ENCODE data around the gene ADAM8.

The ADAM8 gene

DNA sequence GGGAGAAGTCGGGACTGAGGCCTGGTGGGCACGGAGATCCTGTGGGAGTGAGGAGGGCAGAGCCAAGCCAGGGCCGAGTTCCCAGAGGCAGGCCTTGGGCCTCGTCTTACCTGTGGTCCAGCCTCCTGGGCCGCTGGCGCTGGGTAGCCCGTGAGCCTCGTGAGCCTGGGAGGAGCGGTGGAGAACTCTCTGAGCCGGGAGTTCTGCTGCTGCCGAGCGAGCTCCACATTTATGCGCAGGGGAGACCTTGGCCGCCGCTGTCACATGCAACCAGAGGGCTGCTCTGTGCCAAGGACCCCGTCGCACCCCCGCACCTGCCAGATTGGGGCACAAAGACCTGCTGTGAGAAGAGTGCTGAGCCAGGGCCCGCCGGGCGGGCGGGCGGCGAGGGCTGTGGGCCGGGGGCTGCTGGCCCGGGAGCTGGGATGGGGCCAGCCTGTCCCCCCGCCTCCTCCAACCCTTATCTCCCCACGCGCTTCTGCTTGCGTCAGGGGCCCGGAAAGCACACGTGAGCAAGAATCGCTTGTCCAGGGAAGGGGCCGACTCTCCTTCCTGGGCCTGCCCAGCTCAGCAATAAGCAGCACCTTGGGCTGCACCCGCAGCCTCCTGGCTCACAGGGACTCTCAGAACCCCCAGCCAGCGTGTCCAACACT, 28.9 kb downstream of the ADAM8 start:
- DNase-seq, result no peak

DNA sequence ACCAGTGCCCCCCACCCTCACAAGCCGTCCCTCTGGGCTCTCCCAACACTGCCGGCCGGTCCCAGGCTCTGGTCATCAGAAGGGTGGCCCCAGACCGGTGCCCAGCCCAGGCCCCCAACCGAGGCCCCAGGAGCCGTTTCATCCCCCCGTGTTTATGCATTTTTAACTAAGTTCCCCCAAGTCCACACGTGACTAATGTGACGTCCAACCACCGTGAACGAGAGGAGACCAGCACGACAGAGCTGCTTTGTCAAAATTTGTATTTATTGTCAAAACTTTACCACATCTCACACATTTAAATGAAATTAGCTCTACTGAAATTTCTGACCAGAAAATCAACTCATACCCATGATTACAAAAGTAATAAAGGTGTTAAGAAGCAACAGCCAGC, 30.4 kb downstream of the ADAM8 start:
- DNase-seq, result no peak

DNA sequence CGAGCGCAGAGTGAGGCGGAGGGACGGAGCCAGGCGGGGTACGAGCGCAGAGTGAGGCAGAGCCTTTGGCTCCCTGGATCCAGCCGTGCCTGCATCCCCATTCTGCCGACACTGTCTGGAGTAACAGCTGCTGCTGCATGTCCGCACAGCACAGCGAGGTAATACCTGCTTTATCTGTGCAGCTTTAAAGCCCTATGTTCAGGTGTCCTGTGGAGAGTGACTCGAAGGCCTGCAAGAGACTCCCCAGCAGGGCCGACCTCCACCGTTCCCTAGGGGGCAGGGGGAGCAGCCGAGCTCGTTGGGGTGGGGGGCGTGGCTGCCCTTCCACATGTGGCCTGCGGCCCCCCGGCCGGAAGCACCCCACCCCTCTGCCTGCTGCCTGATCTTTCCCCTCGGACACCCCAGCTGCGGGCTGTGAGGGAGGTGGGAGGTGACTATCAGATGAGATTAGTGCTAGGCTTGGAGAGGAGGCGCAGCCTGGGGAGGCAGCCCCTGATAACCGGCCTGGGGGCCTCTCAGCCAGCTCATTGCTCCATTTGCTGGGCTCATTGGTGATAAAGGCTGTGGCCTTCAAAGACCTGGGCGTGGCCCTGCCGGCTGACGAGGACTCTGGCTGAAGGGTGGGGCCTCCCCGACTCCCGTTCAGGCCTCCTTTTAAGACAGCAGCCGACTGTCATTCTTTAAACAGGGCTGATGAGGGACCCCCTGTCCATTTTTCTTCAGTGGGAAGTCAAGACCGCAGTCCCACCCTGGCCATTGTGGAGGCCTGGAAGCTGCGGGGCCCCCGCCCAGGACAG, 31.0 kb downstream of the ADAM8 start:
- DNase-seq, result no peak

DNA sequence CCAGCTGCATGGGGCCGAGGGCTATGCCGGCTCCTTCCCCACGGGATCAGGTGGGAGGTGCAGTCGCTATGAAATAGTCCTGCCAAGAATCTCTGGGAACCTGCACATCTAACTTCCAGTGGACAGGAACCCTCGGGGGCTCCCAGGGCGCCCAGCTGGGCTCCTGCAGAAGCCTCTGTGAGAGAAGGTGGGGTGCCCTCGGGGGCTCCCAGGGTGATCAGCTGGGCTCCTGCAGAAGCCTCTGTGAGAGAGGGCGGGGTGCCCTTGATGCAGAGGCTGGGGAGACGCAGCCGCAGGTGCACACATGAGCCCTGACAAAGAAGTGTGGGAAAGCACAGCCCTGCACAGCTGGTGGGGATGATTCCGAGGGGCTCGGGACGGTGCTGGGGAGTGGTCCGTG, 33.1 kb downstream of the ADAM8 start:
- no peak for DNase-seq

DNA sequence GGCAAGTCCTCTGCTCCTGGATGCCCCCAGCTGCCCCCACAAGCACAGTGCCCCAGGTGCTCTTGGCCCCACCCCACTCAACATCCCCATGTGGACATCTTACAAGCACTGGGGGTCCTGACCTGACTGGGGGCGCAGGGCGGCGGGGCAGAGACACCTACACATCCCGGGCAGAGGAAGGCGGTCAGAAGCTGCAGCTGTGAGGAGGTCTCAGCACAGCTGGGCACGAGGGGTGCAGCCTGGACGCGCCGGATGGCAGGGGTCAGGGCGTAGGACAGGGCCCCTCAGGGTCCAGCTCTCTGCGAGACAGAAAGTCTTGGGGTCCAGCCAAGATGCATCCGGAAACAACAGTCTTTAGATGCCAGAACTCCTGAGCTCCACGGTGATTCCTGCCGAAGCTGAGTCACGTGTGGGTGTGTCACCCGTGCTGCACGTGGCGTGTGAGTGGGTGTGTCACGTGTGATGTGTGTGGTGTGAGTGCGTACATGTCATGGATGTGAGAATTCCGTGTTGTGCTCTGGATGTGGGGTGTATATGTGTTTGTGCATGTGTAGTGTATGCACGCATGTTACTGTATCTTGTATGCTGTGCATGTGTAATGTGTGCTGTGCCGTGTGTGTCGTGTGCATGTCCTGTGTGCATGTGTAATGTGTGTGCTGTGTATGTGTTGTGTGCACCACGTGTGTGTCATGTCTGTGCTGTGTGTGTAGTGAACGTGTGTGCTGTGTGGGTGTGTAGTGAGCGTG, 33.9 kb downstream of the ADAM8 start:
- DNase-seq, result no peak

DNA sequence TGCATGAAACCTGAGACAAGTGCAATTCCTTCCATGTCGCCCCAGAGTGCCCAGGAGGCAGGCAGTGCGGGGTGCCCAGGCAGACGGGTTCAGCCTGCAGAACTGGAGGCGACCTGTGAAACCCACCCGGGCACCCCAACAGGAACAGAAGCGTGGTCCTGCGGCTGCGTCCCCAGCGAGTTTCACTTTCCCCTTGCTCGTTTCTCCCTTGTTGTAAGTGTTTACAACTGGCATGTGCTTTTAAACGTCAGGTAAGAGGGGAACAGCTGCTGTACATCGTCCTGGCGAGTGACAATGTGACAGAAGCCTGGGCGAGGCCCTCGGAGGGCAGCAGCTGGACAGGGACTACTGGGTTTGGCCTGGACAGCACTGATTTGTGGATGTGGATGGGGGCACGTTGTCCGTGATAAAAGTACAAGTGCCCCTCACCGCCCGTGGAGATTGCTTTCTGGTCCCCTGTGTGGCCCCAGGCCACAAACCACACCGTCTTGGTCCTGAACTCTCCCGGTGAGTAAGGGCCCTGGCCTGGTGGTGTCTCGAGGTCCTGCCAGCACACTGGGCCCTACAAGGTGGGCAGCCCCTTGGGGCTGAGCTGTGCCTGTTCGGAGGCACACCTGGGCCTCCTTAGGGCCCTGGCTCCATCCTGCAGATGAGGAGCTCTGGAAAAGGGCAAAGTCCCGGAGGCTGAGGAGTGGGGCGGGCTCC, 35.0 kb downstream of the ADAM8 start:
- no peak for DNase-seq

DNA sequence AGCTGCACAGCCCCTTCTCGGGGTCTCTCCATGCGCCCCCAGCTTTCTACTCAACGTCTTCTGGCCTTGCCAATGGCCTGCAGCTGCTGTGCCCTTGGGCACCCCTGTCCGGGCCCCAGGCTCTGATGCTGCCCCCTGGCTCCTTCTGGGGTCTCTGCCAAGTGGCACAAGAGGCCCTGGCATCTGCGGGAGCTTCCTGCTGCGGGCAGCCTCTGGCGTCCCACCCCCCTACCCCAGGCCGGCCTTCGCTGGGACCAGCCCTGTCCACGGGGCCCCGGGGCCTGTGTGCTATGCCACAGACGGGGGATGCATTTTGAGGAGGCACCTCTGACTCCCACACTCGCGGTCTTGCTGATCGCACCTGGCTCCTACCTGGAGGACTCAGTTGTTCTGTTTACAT, 36.7 kb downstream of the ADAM8 start:
- DNase-seq, result no peak

DNA sequence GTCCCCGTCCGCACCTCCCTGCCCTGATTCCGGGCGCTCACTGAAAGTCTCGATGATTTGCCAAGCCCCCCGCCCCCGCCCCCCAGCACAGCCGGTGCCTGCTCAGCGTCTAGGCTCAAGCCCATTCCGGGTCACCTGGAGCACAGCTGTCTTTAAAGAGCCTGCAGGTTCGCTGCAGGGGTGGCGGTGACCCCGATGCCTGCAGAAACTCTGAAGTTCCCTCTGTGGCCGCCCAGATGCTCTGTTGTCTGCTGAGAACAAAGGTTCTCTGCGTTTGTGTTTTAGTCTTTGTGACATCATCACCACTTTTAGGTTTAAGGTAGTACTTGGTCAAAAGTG, 38.2 kb downstream of the ADAM8 start:
- DNase-seq, result no peak

DNA sequence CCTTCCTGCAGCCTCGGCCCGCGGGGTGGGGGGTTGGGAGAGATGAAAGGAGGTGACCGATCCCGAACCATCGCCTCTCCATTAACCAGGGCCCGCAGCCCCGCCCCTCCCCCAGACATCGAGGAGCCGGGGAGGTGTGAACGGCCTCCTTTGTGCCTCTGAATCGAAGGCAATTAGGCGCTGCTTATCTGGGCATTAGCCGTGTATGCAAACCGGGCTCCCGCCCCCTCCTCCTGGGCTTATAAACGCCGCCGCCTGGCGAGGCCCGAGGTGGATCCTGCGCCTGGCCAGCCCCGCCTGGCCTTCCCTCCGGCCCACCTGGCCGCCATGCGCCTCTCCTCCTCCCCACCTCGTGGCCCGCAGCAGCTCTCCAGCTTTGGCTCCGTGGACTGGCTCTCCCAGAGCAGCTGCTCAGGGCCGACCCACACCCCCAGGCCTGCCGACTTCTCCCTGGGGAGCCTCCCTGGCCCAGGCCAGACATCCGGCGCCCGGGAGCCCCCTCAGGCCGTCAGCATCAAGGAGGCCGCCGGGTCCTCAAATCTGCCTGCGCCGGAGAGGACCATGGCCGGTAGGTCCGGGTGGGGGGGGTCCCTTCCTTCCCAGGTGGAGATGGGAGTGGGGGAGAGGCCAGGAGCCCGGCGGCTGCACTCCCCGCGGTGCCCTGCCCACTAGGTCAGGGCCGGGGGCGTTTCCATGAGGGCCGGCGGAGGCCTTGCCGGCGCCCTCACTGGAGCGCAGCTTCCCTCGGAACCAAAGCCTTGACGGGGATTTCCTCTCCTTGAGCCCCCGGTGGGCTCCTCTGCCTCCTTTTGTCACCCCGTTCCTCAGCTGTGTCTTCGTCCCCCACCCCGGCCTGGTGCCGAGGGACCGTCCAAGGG, 38.8 kb downstream of the ADAM8 start, which contains the start of gene VENTX:
TSS of gene VENTX (plus strand) at position 268 of the 878 bp plus-strand sequence. CDS start at position 328, 60 bp downstream.
- no peak for DNase-seq

DNA sequence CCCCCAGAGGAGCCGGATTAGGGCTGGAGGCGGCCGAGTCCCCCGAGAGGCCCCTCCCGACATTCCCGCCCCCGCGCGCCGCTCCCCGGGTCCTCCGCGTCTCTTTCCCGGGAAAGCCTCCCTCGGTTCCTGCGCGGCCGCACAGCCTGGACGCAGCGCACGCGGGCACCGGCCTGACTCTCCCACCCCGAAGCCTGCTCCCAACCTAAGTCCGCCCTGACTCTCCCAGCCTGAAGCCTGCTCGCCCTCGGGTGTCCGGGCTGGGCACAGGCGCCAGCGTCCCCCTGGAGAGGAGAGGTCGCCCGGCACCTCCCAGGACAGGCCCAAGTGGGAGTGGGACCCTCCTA, 39.5 kb downstream of the ADAM8 start:
- no peak for DNase-seq

DNA sequence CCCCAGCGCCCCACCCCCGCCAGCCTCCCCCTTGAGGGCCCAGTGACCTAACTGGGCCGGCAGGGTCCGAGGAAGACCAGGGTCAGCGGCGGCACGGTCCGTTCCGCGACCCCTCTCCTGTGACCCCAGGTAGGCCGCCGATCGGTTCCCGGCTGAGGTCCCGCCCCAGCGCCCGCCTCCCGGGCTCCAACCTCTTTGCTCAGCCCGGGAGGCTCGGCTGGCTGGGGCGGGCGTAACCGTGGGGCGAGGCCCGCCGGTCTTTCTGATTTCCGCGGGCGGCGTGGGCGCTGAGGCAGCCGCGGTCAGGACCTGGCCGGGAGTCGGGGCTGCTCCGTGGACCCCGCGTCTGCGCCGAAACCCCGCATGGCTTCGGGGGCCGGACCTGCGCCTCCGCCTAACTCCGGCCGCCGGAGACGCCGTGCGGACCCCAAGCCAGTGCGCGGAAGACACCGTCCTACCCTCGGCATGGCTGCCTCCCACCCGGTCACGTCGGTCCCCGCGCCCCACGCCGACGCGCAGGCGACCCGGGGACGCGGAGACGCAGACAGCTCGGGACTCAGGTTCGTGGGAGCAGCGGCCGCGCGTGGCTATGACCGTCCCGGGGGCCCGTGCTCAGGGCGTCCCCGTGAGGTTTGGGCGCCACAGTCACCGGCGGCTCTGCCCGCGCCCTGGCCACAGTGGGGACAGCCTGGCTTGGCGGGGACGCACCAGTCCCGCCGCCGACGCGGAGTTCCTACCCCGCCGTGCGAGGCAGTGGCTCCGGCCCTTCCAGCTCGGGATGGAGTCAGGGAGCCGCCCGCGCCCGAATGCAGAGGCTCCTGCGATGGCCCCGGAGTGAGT, 40.0 kb downstream of the ADAM8 start:
- DNase-seq, result no peak

DNA sequence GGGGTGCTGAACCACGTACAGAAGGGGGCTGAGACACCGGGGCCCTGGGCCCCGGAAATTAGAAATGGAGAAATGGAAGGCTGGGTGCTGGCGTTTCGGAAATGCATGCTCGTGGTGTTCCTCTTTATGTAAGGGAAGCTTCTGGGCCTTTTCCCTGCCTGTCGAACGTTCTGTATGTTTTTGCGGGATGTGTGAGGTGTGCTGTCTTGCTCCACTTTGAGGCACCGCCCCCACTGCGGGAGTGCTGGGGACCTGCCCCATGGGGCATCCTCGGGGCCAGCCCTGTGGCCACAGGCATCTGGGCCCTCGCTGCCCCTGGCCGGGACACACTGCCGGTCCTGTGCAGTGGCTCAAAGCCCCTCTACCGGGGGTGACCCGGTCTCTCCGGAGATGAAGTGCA, 40.7 kb downstream of the ADAM8 start:
- peak; percentile 19 to 50 for DNase-seq

DNA sequence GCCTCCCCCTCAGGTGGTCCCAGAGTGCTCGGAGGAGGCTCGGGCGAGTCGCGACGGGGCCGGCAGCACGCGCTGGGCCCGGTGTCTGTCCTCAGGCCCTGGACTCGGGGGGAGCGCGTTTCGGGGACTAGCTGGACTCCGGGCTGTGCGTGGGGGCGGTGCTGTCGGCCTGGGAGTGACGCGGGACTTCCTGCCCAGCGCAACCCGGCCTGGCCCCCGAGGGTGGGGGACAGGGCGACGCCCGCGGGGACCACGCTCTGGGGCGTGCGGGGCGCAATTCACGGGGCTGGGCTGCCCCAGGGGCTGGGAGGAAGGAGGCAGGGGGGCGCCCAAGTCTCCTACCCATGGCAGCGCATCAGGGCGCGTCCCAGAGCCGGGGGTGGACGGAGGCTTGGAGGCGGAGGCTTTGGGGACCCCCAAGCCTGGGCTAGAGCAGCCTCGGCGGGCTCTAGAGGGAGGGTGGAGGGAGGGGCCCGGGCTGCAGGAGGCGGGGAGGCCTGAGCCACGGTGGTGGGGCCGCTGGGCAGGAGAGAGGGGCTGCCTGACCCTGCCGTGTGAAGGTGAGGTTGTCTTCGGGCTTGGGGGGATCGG, 41.3 kb downstream of the ADAM8 start:
- DNase-seq, result no peak

DNA sequence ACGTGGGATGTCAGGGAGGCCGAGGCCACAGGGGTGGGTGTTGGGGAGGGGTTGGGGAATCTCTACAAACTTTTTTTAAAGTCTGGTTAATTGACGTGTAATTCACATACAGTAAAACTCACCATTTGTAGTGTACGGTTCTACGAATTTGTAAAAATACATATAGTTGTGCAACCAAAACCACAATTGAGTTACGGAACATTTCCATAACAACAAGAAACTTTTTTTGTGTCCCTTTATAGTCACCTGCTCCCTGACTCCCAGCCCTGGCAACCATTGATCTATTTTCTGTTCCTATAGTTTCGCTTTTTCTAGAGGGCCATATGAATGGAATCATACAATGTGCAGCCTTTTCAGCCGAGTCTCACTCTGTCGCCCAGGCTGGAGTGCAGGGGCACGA, 41.9 kb downstream of the ADAM8 start:
- peak in 1 of 2 donors; percentile 47 for DNase-seq

DNA sequence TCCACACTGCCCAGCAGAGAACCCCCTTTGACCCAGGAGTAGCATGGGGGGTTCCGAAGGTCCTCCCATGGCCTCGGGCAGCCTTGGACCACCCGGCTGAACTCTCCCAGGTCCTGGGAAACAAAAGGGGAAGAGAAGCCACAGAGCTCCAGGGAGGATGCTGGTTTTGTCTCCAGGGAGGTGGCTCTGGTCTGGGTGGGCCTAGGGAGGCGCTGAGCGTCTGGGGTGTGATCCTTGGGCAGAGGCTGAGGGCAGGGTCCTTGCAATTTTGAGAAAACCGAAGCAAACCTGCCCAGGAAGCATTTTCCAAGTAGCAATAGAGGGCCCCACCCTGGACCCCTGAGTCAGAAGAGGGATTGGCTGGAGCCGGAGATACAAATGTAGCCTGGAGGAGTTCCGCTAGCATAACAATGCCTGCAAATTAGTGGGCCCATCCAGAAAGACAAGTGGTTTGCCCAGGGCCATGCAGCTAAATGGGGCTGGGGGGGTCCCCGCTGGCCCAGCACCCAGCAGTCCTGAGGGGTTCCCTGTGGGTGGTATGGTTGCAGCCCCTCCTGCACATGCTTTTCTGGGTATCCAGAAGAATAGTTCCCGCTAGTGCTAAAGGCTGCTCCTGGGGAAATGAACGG, 44.6 kb downstream of the ADAM8 start:
- DNase-seq, result no peak

DNA sequence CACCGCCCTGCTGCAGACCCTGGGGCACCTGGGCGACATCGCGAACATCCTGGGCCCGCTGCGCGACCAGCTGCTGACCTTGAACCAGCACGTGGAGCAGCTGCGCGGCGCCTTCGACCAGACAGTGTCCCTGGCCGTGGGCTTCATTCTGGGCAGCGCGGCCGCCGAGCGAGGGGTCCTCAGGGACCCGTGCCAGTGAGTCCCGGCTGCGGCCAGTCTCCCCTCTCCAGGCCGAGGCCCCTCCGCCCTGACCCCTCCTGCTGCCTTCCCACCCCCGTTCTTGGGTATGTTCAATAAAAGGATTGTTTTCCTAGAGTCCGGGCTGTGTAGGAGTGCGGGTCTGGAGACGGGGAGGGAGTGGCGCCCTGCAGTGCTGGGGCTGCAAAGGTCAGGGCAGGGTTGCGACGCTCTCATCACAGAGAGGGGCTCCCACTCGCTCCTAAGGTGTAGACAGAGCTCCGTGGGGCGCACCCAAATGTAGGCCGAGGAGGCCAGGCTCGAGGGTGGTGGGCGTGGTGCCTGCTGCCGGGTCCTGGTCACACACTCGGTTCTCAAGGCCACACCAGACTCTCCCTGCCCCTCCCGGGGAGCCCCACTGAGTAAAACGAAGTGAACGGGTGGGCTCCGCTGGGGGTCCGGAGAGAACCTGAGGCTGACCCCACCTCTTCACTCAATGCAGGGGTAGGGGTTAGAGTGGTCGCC, 45.3 kb downstream of the ADAM8 start:
- no peak for DNase-seq

DNA sequence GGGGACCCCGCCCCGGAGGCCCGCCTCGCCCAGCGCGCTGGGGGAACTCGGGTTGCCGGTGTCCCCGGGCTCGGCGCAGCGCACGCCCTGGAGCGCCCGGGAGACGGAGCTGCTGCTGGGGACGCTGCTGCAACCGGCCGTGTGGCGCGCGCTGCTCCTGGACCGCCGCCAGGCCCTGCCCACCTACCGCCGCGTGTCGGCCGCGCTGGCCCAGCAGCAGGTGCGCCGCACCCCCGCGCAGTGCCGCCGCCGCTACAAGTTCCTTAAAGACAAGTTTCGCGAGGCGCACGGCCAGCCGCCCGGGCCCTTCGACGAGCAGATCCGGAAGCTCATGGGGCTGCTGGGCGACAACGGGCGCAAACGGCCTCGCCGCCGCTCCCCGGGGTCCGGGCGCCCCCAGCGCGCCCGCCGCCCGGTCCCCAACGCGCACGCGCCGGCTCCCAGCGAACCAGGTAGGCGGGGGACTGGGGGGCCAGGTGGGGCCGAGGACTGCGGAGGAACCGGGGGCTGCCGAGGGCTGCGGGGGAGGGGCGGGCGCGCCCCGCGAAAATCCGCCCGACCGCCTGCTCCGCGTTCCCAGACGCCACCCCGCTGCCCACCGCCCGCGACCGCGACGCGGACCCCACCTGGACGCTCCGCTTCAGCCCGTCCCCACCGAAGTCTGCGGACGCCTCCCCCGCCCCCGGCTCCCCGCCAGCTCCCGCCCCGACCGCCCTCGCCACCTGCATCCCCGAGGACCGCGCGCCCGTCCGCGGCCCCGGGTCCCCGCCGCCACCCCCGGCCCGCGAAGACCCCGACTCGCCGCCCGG, 46.1 kb downstream of the ADAM8 start:
- peak; percentile 19 to 49 for DNase-seq

DNA sequence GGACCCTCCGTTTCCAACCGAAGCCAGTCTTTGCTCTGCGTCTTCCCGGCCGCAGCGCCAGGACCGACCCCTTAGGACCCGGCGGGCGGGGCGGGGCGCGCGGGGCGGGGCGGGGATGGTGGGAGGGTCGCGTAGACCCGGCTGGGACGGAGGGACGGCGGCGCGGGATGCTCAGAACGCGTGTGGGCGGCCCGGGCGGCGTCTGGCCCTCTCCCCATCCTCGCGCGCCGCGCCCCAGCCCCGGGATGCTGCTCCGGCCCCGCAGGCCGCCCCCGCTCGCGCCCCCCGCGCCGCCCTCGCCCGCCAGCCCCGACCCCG, 46.7 kb downstream of the ADAM8 start, which contains the start of gene UTF1:
TSS of gene UTF1 (plus strand) at position 174 of the 318 bp plus-strand sequence. CDS start at position 246, 72 bp downstream.
- DNase-seq, result no peak

All from inflammatory macrophage treated with lipopolysaccharide for 1 hour (primary cell).